ENCODE results near the gene PAQR7. TPM values are rescaled to one million over a fixed set of nuclear protein-coding genes. Genes with fewer than 3 reads are reported as not detected.

The PAQR7 gene
- total and polyA plus RNA-seq, 2 experiments from 2014 or later = 4.0 to 5.2 TPM

GRCh38 chr1:25834894-25835293 lies 40.6 kb downstream of the PAQR7 start (continued):
- TF ChIP-seq, protein P1, sequence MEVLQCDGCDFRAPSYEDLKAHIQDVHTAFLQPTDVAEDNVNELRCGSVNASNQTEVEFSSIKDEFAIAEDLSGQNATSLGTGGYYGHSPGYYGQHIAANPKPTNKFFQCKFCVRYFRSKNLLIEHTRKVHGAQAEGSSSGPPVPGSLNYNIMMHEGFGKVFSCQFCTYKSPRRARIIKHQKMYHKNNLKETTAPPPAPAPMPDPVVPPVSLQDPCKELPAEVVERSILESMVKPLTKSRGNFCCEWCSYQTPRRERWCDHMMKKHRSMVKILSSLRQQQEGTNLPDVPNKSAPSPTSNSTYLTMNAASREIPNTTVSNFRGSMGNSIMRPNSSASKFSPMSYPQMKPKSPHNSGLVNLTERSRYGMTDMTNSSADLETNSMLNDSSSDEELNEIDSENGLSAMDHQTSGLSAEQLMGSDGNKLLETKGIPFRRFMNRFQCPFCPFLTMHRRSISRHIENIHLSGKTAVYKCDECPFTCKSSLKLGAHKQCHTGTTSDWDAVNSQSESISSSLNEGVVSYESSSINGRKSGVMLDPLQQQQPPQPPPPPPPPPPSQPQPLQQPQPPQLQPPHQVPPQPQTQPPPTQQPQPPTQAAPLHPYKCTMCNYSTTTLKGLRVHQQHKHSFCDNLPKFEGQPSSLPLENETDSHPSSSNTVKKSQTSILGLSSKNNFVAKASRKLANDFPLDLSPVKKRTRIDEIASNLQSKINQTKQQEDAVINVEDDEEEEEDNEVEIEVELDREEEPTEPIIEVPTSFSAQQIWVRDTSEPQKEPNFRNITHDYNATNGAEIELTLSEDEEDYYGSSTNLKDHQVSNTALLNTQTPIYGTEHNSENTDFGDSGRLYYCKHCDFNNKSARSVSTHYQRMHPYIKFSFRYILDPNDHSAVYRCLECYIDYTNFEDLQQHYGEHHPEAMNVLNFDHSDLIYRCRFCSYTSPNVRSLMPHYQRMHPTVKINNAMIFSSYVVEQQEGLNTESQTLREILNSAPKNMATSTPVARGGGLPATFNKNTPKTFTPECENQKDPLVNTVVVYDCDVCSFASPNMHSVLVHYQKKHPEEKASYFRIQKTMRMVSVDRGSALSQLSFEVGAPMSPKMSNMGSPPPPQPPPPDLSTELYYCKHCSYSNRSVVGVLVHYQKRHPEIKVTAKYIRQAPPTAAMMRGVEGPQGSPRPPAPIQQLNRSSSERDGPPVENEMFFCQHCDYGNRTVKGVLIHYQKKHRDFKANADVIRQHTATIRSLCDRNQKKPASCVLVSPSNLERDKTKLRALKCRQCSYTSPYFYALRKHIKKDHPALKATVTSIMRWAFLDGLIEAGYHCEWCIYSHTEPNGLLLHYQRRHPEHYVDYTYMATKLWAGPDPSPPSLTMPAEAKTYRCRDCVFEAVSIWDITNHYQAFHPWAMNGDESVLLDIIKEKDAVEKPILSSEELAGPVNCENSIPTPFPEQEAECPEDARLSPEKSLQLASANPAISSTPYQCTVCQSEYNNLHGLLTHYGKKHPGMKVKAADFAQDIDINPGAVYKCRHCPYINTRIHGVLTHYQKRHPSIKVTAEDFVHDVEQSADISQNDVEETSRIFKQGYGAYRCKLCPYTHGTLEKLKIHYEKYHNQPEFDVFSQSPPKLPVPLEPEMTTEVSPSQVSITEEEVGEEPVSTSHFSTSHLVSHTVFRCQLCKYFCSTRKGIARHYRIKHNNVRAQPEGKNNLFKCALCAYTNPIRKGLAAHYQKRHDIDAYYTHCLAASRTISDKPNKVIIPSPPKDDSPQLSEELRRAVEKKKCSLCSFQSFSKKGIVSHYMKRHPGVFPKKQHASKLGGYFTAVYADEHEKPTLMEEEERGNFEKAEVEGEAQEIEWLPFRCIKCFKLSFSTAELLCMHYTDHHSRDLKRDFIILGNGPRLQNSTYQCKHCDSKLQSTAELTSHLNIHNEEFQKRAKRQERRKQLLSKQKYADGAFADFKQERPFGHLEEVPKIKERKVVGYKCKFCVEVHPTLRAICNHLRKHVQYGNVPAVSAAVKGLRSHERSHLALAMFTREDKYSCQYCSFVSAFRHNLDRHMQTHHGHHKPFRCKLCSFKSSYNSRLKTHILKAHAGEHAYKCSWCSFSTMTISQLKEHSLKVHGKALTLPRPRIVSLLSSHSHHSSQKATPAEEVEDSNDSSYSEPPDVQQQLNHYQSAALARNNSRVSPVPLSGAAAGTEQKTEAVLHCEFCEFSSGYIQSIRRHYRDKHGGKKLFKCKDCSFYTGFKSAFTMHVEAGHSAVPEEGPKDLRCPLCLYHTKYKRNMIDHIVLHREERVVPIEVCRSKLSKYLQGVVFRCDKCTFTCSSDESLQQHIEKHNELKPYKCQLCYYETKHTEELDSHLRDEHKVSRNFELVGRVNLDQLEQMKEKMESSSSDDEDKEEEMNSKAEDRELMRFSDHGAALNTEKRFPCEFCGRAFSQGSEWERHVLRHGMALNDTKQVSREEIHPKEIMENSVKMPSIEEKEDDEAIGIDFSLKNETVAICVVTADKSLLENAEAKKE (CRISPR knock-in tag; IDR thresholded peaks at IDR 0.05) = no peak
- TF ChIP-seq CREB1 (CRISPR knock-in tag; IDR thresholded peaks at IDR 0.05; ENCODE audit: low read depth) (no peak), STAT1 (IDR thresholded peaks at IDR 0.05; ENCODE audit: unreplicated experiment) (no peak), REST (IDR thresholded peaks at IDR 0.05; ENCODE audit: unreplicated experiment) (no peak)

DNA sequence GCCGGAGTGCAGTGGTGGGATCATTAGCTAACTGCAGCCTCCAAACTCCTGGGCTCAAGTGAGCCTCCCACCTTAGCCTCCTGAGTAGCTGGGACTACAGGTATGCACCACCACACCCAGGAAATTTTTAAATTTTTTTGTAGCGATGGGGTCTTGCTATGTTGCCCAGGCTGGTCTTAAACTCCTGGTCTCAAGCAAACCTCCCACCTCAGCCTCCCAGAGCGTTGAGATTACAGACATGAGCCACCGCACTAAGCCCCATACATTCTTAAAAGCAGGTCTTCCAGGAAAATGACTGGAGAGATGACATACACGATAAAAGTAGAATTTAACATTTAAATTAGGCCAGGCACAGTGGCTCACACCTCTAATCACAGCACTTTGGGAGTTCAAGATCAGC lies 42.4 kb downstream of the PAQR7 start:
- H3K27ac ChIP-seq (ENCODE audit: low read depth) = no peak overlapping the region
- no peak for TF ChIP-seq NANOG (IDR thresholded peaks at IDR 0.05; ENCODE audit: borderline replicate concordance)
- TF ChIP-seq, protein P1 (CRISPR knock-in tag; IDR thresholded peaks at IDR 0.05) = no peak
- no peak for TF ChIP-seq ZNF331 (CRISPR knock-in tag; IDR thresholded peaks at IDR 0.05; ENCODE audit: low read depth)

More for the DNA sequence above, 42.4 kb downstream of the PAQR7 start:
- Mint-ChIP-seq H3K4me3 (no peak overlapping the region), H3K9me3 (no peaks in the 10 kb centered on the region), H3K4me1 (peaks cover 3% of the 10 kb centered on the region; the same call in 1 of the 3 replicates), H3K27me3 (ENCODE audit: insufficient read depth, low read depth, poor library complexity) (no peaks in the 10 kb centered on the region), H3K27ac (no peak overlapping the region), H3K36me3 (ENCODE audit: low read depth) (peaks cover 74% of the 10 kb centered on the region)
- Histone ChIP-seq H3K27me3 (ENCODE audit: insufficient read depth) (no peaks in the 10 kb centered on the region), H4K20me1 (replicated peaks; ENCODE audit: insufficient read depth) (peaks cover 37% of the 10 kb centered on the region), H3F3A (replicated peaks; ENCODE audit: low read depth) (no peaks in the 10 kb centered on the region; the same call in 1 of the 2 replicates), H3K4me3 (no peak overlapping the region), H2AFZ (no peak overlapping the region), H3K79me2 (replicated peaks; ENCODE audit: insufficient read depth) (0 out of 2 replicates have a peak, but pooled peaks cover 12% of the 10 kb centered on the region), H3K4me1 (ENCODE audit: insufficient read depth) (no peaks in the 10 kb centered on the region), H3K36me3 (ENCODE audit: insufficient read depth) (peaks cover 69% of the 10 kb centered on the region), H3K9me2 (ENCODE audit: insufficient read depth) (no peaks in the 10 kb centered on the region), H3K4me2 (no peak overlapping the region)
- DNase-seq (ENCODE audit: low spot score) (no peak), ATAC-seq (no peak)

Data from GM23338 (cell line).